ENCODE measurements around the gene ABI3BP.

DNA sequence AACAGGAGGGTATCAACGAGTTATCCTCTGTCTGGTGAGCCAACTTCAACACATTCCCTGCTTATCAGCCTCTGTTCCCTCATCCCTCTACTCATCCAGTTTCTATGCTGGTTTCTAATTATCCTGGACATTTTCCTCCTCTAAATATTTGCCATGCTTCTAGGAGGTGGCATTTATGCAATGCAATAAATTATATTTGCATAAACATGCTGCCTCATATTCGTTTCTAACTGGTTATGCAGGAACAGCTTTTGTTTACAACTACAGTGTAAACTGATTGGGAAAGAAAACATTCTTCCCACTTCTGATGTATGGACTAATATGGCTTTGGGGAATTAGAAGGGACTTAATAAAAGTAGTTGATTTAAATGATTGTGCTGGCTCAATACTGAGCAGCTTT lies 161.6 kb downstream of the ABI3BP start:
- TF ChIP-seq, protein P1, sequence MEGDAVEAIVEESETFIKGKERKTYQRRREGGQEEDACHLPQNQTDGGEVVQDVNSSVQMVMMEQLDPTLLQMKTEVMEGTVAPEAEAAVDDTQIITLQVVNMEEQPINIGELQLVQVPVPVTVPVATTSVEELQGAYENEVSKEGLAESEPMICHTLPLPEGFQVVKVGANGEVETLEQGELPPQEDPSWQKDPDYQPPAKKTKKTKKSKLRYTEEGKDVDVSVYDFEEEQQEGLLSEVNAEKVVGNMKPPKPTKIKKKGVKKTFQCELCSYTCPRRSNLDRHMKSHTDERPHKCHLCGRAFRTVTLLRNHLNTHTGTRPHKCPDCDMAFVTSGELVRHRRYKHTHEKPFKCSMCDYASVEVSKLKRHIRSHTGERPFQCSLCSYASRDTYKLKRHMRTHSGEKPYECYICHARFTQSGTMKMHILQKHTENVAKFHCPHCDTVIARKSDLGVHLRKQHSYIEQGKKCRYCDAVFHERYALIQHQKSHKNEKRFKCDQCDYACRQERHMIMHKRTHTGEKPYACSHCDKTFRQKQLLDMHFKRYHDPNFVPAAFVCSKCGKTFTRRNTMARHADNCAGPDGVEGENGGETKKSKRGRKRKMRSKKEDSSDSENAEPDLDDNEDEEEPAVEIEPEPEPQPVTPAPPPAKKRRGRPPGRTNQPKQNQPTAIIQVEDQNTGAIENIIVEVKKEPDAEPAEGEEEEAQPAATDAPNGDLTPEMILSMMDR (conservative IDR thresholded peaks at IDR 0.05; ENCODE audit: low read depth in 2 of 2): no peak
- TF ChIP-seq POLR2AphosphoS5 (IDR thresholded peaks at IDR 0.05; ENCODE audit: low read depth) (no peak), EZH2phosphoT487 (IDR thresholded peaks at IDR 0.05; ENCODE audit: unreplicated experiment) (no peak), EZH2 (IDR thresholded peaks at IDR 0.05; ENCODE audit: low read depth, unreplicated experiment) (no peak), ZNF114 (CRISPR knock-in tag; IDR thresholded peaks at IDR 0.05) (no peak), NANOG (IDR thresholded peaks at IDR 0.05; ENCODE audit: borderline replicate concordance) (no peak)
- TF ChIP-seq, protein P2, sequence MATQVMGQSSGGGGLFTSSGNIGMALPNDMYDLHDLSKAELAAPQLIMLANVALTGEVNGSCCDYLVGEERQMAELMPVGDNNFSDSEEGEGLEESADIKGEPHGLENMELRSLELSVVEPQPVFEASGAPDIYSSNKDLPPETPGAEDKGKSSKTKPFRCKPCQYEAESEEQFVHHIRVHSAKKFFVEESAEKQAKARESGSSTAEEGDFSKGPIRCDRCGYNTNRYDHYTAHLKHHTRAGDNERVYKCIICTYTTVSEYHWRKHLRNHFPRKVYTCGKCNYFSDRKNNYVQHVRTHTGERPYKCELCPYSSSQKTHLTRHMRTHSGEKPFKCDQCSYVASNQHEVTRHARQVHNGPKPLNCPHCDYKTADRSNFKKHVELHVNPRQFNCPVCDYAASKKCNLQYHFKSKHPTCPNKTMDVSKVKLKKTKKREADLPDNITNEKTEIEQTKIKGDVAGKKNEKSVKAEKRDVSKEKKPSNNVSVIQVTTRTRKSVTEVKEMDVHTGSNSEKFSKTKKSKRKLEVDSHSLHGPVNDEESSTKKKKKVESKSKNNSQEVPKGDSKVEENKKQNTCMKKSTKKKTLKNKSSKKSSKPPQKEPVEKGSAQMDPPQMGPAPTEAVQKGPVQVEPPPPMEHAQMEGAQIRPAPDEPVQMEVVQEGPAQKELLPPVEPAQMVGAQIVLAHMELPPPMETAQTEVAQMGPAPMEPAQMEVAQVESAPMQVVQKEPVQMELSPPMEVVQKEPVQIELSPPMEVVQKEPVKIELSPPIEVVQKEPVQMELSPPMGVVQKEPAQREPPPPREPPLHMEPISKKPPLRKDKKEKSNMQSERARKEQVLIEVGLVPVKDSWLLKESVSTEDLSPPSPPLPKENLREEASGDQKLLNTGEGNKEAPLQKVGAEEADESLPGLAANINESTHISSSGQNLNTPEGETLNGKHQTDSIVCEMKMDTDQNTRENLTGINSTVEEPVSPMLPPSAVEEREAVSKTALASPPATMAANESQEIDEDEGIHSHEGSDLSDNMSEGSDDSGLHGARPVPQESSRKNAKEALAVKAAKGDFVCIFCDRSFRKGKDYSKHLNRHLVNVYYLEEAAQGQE (IDR thresholded peaks at IDR 0.05; ENCODE audit: unreplicated experiment): no peak

Measured in GM23338 (cell line).